HG02610 (cell line): Measurements from ENCODE around the gene LIMCH1.
"Not testable (repeated sequence)": the region's sequence is repeated elsewhere in the genome, so short reads cannot be mapped to it uniquely, and the experiment has no call there.

Source experiments
- ATAC-seq: cut with Tn5 transposase; IDR thresholded peaks from one replicate; pipeline ENCODE4 v1.9.1; 2021; ENCODE audit warnings: mild to moderate bottlenecking, moderate library complexity; ENCODE audit not compliant: unreplicated experiment

The LIMCH1 gene, protein sequence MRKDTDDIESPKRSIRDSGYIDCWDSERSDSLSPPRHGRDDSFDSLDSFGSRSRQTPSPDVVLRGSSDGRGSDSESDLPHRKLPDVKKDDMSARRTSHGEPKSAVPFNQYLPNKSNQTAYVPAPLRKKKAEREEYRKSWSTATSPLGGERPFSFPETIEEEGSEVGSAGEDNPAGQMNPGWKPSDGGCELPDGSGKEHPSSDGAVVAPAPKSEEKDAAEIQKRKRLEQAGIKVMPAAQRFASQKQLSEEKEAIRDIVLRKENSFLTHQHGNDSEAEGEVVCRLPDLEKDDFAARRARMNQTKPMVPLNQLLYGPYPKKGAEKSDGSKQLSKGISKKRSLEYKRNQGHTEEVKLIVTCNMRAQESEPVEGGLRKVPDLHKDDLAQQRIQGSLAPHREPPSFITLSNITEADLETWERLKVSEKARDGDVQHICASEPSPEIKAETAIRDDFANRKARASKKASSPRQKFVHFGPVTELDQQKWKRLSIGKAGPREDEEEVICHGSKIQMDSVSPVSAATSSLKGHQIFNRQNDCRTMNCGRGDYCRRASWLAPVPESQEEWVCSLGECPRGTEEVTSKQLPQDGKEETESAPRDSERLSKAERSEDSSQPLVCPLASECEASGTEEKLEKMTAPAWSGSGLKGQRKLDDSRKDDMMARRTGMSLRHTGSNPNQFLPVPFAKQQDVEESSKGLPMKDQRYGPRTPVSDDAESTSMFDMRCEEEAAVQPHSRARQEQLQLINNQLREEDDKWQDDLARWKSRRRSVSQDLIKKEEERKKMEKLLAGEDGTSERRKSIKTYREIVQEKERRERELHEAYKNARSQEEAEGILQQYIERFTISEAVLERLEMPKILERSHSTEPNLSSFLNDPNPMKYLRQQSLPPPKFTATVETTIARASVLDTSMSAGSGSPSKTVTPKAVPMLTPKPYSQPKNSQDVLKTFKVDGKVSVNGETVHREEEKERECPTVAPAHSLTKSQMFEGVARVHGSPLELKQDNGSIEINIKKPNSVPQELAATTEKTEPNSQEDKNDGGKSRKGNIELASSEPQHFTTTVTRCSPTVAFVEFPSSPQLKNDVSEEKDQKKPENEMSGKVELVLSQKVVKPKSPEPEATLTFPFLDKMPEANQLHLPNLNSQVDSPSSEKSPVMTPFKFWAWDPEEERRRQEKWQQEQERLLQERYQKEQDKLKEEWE (N-terminal part only)

DNA sequence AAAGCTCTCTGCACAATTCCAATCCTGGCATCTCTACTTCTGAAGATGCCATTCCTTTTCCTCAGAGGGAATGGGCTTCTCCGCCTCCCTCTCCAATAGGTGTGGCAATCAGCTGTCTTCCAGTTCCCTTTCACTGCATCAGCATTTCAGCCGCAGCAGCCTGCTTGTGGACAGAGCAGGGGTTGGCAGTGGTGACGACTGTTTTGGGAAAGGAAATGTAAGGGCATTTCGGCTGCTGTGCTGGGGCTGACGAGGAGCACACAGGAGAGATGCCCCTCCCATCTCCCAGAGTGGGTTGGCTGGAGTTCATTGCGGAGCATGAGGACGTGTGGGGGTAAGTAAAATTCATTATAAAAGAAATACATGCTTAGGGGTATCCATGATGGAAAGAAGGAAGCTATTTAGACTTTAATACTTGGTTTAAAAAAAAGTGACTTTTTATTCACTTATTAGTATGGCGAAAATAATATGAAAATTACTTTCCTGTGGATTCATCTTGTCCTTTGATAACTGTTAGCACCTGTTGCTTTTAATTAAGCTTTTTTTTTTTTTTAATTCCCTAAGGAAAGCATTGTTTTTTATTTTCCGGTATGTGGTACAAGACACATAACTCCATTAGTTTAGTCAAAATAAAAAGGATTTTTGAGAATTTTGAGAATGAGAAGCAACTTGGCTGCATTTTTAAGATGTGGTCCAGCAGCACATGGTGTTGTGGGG, at the start of gene LIMCH1:
Gene LIMCH1 (plus strand): TSS at position 141 of the 717 bp plus-strand sequence. CDS start 67,839 bp downstream, outside the sequence.
- ATAC-seq, result no peak

DNA sequence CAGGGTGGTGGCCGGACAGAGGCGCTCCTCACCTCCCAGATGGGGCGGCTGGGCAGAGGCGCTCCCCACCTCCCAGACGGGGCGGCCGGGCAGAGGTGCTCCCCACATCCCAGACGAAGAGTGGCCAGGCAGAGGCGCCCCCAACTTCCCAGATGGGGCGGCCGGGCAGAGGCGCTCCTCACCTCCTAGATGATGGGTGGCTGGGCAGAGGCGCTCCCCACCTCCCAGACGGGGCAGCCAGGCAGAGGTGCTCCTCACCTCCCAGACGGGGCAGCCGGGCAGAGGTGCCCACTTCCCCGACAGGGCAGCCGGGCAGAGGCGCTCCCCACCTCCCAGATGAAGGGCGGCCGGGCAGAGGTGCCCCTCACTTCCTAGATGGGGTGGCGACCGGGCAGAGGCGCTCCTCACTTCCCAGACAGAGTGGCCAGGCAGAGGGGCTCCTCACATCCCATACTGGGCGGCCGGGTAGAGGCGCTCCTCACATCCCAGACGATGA, 46.8 kb upstream of the LIMCH1 start:
- not testable (repeated sequence) for ATAC-seq

DNA sequence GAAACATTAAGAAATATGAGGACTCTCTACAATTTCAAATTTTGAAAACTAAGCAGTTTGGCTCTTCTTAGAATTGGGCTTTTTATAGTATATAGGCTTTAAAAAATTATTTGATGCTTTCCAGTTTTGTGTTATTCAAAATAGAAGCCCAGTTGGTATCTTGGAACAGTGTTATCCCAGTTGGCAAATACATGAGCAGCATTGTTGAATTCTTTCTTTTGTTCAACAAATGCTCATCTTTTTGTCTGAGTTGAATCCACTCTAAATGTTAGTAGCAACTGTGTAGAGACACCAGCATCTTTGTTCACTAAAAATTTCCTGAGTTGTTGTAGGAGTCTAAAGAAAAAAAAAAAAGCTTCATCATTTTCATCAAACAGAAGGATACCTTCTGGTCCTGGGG, 41.0 kb upstream of the LIMCH1 start:
- no peak for ATAC-seq

DNA sequence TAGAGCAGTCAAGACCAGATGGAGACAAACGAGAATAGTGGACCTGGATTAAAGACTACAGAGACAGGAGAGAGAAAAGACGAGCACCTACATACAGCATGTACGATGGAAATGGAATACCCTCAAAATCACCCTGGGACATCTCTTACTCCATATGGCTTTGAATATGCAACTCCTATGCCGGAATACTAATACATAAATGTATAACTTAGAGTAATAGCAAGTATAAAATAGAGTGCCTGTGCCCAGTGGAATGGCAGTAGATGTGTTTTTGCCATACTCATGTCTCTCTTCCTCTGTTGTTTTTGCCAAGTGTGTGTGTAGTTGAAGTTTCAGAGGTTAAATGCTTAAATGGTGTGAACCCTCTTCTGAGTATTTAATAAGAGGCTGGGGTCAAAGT, 39.8 kb upstream of the LIMCH1 start:
- ATAC-seq, result no peak

DNA sequence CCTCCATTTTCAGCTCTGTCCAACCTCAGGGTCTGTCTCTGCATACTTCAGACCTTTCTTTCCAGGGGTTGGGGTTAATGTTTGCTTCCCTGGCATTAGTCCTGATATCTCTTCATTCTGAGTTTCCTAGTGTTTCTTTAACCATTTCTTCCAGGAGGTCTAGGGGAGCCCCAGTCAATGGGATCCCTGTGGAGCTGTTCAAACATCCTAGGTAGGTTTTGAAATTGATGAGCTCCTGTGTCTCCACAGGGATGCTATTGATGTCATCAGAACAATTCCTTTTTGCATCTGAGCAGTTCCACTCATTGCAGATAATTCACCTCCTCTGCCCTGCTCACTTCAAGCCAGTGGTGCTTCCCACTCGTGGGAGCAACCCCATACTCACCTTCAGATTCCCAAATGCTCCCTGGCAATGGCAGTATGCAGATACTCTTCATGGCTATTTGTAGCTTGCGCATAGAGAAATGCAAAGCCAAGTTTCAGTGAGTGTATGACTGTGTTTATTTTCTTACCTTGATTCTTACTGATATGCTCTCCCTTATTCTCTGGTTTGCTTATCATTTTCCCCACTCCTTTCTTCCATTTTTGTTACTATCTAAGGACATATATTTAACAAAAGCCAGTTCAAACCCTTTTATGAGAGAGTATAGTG, 33.7 kb upstream of the LIMCH1 start:
- ATAC-seq, result no peak

DNA sequence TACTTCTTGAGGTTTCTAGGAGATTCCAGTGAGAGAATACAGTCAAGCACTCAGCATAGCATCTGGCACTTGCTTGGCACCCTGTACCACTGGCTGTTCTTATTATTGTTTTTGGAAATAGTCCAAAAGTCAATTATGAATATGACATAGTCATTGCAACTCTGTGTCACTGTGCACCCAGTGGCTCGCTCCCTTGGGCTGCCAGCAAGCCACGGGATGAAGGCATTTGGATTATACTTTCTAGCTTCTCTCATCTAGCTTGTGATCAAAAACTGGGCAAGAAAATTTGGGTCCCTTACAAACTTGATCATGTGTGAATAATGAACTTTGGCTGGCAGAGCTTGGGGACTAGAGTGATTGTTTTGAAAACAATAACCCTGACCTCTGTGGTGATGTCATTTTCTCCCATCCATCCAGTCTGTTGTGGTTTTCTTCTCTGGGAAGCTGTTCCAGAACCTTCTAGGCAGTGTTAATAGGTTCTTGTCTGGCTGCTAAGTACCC, 32.7 kb upstream of the LIMCH1 start:
- no peak for ATAC-seq

DNA sequence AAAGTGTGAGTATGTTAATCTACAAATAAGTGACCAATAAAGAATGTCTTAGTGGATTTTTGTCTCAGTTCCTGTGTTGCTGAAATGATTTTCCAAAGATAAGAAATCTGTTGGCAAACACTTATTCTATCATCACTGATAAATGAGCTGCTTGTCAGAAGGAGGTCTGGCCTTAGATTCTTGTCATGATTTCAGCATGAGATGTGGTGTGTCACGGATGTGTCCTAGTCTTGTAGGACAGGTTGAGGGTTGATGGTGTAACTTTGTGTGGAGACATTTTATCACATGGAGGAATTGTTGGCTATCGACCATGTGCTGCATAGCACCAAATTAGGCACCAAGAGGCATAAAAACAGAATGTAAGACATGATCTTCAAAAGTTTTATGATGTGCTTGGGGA, 31.8 kb upstream of the LIMCH1 start:
- ATAC-seq, result no peak

DNA sequence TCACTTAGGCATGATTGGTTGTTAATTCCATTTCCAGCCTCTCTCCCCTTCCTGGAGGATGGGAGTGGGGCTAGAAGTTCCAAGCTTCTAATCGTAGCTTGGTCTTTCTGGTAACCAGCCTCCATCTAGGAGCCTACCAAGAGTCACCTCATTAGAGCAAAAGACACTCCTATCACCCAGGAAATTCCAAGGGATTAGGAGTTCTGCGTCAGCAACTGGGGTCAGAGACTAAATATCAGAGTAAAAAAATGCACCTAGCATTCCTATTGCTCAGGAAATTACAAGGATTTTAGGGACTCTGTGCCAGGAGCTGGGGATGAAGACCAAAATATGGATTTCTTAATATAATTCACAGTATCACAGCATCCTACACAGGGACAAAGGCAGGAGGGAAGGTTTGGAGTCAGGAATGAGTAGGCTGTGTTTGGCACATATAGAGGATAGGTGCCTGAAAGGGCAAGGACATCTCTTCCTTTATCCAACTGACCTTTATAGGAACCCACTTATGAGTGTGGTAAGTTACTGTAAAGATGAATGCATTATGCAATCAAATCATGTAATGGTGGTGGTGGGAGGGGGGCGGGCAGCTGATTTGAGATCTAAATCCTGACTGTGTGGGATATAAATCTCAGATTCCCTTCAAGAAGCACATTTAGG, 30.5 kb upstream of the LIMCH1 start:
- ATAC-seq, result no peak

DNA sequence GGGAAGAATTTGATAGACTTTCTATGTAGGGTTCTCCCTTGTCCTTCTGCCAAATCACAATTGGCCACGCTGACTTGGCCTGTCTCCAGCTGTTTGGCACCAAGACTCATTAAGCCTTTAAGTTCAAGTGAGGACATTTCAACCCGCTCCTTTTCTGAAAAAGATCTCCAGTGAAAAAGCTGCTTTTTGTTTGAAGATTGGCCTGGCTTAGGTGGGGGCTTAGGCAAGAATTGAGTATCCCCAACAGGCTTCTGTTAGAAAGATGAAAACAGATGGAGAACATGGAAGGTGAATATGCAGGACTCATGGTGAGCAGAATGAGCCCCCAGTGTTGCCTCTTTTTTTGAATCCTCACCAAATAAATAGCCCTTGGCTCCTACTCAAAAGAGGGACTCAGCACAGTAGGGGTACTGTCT, 28.5 kb upstream of the LIMCH1 start:
- ATAC-seq, result no peak

DNA sequence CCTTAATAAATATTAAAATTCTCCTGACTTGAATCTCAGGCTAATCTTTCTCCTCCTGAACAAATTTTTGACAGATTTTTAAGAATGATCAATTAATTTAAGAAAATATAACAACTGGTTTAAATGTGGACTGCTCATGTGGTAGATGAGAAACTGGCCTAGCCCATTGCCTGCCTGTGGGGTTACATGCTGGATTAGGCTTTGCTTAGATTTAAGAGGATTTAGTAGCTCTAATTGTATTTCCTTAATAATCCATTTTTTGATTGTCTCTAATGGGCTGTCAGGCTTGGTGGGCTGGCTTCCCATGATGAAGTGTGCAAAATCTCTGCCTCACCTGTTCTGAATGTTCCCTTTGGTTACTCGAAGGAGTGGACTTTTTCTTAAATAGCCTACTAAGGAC, 27.8 kb upstream of the LIMCH1 start:
- no peak for ATAC-seq

DNA sequence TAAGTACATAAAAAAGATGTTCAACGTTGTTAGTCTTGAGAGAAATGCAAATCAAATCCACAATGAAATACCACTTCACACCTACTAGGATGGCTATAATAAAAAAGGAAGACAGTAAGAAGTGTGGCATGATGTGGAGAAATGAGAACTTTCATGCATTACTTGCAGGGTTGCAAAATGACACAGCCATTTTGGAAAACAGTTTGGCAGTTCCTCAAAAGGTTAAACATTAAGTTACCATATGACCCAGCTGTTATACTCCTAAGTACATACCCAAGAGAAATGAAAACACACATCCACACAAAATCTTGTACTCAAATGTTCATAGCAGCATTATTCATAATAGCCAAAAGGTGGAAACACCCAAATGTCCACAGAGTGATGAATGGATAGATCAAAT, 25.8 kb upstream of the LIMCH1 start:
- ATAC-seq, result no peak

DNA sequence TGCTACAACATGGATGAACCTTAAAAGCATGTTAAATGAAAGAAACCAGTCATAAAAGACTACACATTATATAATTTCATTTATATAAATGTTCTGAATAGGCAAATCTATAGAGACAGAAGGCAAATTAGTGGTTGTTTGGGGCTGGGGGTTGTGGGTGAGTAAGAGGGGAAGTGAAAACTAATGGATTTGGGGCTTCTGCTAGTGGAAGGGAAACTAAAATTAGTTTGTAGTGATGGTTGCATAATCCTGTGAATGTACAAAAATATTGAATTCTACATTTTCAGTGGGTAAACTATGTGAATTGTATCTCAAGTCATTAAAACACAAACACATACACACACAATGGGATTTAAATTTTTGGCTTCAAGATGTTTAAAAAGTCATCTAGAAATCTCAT, 25.4 kb upstream of the LIMCH1 start:
- no peak for ATAC-seq

DNA sequence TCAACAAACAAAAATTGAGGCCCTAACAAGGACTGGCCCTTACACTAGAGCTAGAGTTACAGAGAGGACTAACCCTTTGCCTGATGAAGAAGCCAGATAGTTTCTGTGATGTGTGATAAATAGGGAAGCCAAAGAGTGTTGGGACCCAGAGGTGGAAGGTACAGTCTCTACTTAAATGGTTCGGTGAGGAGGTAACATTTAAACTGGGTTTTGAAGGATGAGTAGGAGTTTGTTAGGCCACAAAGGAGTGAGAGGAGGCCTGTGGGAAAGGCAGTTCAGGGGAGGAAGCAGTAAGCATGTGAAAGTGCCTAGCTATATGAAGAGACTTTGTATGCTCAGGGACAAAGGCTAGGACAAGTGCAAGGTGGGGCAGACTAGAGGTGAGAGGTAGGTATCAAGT, 23.8 kb upstream of the LIMCH1 start:
- ATAC-seq, result no peak

DNA sequence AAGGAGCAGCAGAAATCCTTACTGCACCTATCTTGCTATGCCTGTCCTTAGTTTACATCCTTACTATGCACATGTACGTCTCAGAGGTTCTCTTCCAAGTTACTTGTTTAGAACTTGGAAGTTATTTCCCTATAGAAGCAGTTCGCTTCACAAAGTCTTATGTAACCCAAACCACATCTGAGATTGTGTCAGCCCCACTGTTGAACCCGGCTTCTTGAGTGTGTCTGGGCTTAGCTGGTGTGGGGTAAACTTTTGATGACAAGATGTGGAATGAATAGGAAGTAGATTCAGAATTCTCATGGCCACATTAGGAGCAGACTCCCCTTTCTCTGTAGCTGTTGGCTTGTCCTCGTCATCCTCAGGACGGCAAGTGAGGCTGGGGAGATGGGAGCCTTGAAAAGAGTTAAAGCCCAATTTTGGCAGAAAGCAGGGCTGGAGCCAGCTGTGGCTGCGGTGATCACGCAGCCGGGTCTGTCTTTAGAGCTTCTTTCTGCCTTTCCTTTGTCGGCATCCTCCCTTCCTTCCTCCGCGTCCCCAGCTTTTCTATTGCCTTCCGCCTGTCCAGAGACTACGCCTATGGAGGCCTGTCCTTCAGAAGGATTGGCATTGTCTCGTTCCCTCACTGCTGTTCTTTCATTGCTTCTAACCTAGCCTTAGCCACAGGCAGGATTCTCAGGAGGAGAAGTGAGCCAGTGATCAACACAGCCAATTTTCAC, 23.0 kb upstream of the LIMCH1 start:
- no peak for ATAC-seq

DNA sequence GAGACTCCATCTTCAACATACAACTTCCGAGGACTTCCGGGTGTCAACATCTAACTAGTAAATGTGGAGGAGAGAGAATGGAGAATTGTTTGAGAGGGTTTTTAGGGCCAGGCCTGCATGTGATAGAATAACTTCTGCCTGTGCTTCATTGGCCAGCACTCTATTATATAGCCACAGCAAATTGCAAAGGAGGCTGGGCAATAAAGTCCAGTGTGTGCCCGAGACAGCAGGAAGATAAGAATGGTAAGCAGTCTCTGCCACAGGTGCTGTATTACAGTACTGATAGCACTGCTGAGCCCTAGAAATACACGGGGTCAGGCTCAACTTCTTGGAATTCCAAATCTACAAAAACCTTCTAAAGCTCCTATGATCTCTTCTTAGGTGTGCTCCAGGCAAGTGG, 20.8 kb upstream of the LIMCH1 start:
- no peak for ATAC-seq

DNA sequence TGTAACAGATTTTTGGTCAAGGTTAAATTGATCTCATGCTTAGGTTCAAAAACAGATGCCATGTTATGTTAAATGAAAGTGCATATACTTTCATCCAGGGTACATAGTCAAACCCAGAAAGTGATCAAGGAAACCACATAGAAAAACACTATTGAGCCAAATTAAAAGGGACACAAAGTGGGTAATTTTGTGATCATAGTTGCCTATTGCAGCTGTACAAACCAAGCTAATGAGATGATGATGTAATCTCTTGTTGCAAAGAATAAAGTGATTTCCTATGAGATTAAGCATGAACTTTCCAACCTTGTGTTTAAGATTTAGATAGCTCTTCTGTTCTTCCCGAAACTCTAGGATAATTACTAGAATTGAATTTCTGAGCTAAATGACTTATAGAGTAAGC, 20.2 kb upstream of the LIMCH1 start:
- ATAC-seq, result no peak

DNA sequence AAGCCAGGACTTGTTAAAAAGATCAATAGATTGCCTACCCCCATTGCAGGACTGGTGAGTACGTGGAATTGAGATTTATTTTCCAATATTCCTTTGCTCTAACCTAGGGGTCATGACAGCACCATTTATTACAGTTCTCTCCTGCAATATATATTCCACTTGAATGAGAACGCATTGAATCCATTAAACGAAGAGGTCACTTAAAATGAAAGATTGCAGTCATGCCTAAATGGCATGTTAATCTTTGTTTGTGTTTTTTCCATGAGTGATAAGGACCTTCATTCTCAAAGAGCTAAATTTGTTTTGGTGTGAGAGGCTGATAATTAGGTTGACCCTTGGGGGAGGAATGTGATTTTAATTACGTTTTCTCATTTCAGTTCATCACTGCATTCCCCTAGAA, 13.5 kb upstream of the LIMCH1 start:
- no peak for ATAC-seq

DNA sequence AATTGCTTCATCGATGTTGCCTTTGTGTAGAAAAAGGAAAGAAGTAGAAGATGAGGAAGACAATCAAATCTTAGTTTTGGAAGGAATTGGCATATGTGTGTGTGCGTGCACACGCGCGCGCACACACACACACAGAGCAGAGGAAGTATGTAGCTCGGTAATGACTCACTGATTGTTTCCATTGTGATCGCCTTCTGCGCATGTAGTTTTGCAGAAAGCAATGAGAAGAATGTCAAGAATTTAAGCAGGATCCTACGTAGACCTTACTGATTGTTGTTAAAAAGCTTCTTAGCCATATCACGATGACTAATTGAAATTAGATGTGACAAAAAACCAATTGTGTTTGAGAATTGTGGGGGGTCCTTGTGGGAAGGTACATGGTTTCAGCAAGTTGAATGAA, 12.8 kb upstream of the LIMCH1 start:
- no peak for ATAC-seq

DNA sequence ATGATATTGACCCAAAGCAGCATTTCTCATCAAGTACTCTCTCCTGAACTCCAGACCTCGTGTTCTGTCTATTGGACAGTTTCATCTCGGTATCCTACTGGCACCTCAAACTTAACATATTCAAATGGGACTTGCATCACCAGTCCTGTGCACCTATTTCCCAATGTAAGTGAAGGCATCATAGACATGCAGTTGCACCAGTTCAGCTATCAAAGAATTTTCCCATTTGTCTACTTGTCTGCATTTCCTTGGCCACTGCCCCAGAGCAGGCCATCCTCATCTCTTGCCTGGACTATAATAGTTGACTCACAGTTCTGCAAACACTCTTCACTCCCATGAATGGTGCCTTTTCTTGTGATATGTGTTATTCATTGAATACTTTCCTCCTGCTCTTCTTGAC, 11.3 kb upstream of the LIMCH1 start:
- no peak for ATAC-seq
